HG02943 (cell line): ENCODE measurements around the gene MUC22.

Source experiments
- ATAC-seq: cut with Tn5 transposase; IDR thresholded peaks from one replicate; pipeline ENCODE4 v1.9.1; 2021; ENCODE audit warnings: mild to moderate bottlenecking, low read depth, moderate library complexity; ENCODE audit not compliant: unreplicated experiment

MUC22 gene

DNA sequence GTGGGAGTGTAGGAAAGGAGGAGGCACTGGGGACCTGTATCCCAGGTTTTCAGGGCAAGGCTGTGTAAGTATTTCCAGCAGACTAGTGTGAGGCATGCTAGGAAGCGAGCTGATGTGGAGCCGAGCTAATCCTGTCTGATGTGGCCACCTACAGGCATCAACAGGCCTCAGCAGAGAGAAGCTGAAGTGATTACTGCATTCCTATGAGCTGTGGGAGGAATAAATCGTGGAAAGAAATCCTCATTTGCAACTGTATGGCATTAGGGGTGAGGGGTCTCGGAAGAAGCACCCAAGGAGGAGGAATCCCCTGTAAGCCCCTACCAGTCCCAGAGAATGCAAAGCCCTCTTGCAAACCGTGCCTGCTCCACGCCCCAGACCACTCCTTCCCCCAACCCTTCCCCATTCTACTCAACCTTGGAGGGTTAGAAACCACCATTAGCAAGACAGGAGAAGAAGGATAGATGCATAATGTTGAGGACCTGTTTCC is 60.5 kb downstream of the MUC22 start:
- ATAC-seq = no peak

DNA sequence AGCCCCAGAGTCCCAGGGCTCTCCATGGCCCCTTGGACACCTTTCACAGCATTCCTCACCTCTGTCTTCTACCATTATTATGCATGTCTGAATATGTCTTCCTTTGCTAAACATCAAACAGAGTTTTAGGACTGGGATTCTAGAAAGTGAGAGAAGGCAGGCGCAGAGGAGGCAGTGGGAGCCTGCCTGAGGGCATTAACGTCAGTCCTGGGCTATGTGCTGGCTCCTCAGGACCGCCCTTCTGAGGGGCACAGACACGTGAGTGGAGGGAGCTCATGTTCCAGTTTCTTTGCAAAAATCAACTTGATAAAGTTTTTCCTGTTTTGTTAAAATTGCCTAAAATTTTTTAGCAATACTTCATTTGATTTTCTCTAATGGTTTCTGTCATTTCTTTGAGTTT is 64.1 kb downstream of the MUC22 start:
- ATAC-seq = no peak

DNA sequence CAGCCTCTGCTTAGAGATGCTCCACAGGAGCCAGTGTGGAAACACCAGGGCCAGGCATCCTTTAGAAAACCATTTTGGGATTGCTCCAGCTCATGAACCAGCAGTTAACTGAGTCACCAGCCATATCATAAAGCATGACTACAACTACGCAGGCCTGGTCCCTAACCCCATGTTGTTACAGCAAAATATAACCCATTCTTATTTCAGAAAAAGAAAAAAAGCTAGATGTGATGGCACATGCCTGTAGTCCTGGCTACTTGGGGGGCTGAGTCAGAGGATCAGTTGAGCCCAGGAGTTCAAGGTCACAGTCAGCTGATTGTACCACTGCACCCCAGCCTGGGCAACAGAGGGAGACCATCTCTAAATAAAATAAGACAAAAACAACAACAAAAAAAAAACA is 65.3 kb downstream of the MUC22 start:
- ATAC-seq = no peak

DNA sequence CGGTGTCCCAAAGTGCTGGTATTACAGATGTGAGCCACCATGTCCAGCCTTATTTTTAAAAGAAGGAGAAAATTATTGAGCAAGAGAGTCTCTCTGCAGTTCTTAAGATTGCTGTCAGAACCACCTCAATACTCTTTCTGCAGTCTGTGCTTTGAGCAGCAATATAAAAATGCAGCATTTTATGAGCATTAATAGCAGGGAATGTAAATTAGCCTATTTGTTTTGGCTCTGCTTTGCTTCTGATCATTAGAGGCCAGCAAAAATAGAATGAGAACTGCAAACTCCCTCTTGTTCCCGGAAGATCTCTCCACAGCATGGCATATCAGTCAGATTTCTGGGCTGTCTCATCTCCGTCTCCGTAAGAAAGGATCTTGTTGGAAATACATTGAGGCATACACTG is 66.3 kb downstream of the MUC22 start:
- ATAC-seq = no peak

DNA sequence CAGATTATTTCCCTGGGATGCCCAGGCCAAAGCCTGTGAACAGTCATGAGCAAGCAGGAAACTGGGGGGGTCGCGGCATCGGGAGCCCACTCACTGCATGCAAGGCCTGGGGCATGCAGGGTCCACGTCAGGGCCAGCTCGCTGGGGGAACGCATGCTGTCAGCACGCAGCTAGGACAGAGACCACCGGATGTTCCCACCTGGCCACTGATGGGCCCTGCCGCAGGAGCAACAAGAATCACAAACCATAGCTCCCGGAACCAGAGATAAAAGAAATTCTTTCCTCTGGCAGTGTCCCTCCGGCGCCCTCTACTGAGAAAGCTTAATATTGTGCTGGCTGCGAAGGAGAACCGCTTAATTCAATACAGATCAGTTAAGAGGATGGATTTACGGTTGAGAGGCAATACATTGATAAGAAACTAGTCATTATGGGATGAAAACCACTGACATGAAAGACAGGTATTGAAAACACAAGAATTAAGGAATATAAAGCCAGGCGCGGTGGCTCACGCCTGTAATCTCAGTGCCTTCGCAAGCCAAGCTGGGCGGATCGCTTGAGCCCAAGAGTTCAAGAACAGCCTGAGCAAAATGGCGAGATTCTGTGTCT is 69.5 kb downstream of the MUC22 start:
- ATAC-seq = no peak

DNA sequence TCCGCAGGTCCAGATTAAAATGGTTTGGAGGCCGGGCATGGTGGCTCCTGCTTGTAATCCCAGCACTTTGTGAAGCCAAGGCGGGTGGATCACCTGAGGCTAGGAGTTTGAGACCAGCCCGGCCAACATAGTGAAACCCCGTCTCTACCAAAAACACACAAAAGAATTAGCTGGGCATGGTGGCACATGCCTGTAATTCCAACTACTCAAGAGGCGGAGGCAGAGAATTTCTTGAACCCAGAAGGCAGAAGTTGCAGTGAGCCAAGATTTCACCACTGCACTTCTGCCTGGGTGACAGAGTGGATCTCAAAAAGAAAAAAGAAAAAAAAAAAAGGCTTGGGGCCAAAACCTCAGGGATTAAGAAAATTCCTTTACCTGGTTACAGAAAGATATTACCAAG is 71.6 kb downstream of the MUC22 start:
- ATAC-seq = no peak

DNA sequence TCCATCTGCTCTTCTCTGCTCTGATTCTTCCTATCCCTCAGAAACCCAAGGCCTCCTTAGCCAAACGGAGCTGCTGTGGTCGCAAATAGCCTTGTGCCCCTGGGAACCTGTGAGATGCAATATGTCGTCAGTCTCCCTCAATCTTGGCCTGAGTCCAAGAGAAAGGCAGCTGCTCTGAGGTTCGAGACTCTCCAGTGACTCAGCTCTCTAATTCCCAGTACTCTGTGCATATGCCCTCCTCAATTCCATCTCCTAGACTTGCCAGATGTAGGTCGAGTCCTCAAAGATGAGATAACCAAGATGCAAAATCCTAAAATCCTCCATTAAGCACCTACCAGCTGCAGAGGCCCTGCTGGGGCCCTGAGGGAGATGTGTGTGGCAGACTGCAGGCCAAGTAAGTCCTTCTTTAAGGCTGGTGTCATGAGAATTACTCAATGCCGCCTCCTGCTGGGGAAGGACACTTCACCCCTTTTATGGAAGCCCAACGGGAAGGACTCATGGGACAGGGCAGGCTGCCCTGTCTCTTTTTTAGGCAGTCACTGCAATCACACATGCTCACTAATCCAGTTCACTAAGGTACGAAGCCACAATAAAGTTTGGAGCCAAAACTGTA is 73.6 kb downstream of the MUC22 start:
- ATAC-seq = no peak
